MV-4-11 (cell line): ENCODE measurements around the gene ATP5F1B.
"Not testable (repeated sequence)": the region's sequence is repeated elsewhere in the genome, so short reads cannot be mapped to it uniquely, and the experiment has no call there.

Experiments
- DNase-seq: peaks from one replicate; lab custom pipeline; 2025; lab: John Stamatoyannopoulos, UW

ATP5F1B gene

GRCh38 chr12:56645717-56646446 lies at the start of gene ATP5F1B:
Gene ATP5F1B (minus strand): TSS chr12:56645984. CDS start chr12:56645963, 21 bp downstream.
- DNase-seq, result peak; percentile 100

DNA sequence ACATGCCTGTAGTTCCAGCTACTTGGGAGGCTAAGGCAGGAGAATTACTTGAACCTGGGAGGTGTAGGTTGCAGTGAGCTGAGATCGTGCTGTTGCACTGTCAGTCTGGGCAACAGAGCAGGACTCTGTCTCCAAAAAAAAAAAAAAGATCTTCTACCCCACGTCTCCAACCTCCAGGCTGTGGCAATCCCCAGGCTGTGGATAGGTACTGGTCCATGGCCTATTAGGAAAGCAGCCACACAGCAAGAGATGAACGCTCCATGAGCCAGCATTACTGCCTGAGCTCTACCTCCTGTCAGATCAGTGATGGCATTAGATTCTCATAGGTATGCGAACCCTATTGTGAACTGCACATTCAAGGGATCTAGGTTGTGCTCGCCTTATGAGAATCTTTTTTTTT lies 48.4 kb upstream of the ATP5F1B start:
- DNase-seq, result no peak

- DNase-seq, result no peak
Measured at GRCh38 chr12:56688846-56689109, 43.0 kb upstream of the ATP5F1B start.

- DNase-seq, result peak; percentile 97
Measured at GRCh38 chr12:56688129-56688845, 42.5 kb upstream of the ATP5F1B start, which contains the start of gene PTGES3. Gene PTGES3 (minus strand): TSS chr12:56688284. CDS start chr12:56687999, 285 bp downstream.

- peak; percentile 46 for DNase-seq
Measured at GRCh38 chr12:56687223-56688128, 41.7 kb upstream of the ATP5F1B start.

DNA sequence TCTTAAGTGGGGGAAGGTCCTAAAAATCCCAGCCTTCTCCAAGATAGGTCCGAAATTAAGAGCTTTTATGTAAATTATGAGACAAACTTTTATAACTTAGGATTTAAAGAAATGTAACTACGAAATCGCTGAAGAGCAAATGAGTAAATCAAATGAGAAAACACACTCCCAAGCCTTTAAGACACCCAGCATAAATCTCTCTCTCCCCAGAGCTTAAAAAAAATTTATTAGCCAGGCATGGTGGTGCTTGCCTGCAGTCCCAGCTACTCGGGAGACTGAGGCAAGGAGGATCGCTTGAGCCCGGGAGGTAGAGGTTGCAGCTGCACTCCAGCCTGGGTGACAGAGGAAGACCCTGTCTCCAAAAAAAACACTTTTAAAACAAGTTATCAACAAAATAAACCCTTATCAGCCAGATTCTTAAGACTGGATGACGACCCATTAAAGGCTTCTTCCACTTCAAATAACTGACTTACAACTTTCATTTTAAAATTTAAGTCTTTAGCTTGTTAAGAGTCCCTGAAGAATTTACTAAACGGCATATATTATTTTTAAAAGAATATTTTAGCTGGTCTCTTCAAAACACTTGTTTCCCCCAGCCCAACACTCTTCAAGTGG lies 39.1 kb upstream of the ATP5F1B start:
- no peak for DNase-seq

- DNase-seq, result no peak
Measured at GRCh38 chr12:56682323-56682722, 36.5 kb upstream of the ATP5F1B start.

DNA sequence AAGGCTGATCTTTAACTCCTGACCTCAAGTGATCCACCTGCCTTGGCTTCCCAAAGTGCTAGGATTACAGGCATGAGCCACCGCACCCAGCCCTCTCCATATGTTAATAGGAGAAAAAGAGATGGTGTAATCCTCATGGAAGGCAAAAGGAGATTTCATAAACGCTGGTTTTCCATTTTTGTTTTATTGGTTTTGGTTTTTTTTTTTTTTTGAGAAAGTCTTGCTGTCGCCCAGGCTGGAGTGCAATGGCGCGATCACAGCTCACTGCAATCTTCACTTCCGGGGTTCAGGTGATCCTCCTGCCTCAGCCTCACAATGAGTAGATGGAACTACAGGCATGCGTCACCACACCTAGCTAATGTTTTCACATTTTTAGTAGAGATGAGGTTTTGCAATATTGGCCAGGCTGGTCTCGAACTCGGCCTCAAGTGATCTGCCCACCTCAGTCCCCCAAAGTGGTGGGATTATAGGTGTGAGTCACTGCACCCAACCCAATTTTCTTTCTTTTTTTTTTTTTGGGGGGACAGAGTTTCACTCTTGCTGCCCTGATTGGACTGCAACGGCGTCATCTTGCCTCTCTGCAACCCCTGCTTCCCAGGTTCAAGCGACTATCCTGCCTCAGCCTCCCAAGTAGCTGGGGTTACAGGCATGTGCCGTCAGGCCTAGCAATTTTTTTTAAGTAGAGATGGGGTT lies 34.2 kb upstream of the ATP5F1B start:
- no peak for DNase-seq

GRCh38 chr12:56678852-56679251 lies 33.1 kb upstream of the ATP5F1B start:
- DNase-seq, result no peak

DNA sequence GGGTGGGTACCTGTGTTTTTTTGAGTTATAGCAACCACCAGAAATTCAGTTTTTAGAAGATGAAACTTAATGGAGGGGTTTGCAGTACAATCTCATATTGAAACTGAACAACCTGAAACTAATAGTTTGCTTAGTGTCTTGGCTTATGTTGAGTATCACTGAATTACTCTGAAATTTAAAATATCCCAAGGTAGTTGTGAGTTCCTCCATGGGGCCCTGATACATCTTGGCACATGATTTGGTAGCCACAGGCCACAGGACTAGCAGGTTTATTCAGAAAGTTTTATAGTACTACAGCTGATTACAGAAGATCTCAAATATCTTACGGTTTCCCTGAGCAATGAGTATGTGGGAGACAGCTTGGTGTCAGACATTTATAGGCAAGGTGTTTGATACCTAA lies 31.9 kb upstream of the ATP5F1B start:
- no peak for DNase-seq

- DNase-seq, result no peak
Measured at GRCh38 chr12:56676851-56677580, 31.2 kb upstream of the ATP5F1B start.

DNA sequence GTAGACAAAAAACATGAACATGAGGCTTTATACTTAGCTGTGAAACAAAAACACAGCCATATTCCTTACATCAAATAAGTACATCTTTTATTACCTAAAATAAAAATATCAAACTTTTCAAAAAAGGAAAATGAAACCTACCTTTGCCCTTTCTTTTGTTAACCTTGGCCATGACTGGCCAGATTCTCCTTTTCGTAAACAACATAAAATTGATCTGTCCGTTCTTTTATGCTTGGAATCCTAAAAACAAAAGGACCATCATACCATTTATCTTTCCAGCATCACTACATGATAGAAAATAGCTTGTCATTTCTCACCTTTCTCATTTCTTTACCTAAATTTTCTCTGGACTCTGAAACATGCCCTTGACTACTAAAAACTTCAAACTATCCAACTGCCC lies 25.8 kb upstream of the ATP5F1B start:
- DNase-seq, result no peak

- DNase-seq, result no peak
Measured at GRCh38 chr12:56670836-56671235, 25.1 kb upstream of the ATP5F1B start.

GRCh38 chr12:56668197-56668457 lies 22.3 kb upstream of the ATP5F1B start:
- DNase-seq, result no peak

GRCh38 chr12:56661979-56662638 lies 16.3 kb upstream of the ATP5F1B start:
- DNase-seq, result no peak

DNA sequence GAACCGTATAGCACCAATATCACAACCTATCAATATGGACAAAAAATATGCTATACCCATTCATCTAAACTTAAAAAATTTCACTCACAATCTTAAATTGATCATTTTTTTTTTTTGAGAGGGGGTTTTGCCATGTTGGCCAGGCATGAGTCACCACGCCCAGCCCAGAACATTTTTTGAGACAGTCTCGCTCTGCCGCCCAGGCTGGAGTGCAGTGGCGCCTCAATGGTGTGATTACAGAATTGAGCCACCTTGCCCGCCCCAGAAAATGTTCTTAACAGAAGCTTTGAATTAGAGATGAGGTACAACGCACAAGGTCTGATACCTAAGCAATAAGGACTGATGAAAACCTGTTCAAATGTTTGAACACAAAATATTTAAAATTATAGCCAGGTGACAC lies 15.8 kb upstream of the ATP5F1B start:
- no peak for DNase-seq

- peak; percentile 75 for DNase-seq
Measured at GRCh38 chr12:56658921-56659320, 13.1 kb upstream of the ATP5F1B start.

DNA sequence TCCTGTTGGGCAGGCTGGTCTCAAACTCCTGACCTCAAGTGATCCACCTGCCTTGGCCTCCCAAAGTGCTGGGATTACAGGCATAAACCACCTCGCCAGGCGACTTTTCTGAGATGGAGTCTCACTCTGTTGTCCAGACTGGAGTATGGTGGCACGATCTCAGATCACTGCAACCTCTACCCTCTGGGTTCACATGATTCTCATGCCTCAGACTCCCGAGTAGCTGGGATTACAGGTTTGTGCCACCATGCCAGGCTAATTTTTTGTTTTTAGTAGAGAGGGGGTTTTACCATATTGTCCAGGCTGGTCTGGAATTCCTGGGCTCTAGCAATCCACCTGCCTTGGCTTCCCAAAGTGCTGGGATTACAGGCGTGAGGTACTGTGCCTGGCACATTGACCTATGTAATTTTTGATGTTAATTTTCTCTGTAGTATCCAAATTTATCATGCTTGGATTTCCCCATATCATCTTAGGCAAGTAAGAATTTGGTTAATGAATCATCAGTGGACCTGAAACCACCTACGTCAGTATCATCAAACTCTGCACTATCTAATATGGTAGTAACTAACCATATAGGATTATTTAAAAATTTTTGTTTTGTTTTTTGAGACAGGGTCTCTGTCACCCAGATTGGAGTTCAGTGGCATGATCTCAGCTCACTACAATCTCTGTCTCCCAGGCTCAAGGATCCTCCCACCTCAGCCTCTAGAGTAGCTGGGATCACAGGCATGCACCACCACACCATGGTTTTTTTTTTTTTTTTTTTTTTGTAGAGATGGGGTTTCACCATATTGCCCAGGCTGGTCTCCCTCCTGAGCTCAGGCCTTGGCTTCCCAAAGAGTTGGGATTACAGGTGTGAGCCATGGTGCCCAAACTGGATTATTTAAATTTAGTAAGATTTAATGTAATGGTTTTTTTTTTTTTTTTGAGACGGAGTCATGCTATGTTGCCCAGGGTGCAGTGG lies 11.9 kb upstream of the ATP5F1B start:
- no peak for DNase-seq

DNA sequence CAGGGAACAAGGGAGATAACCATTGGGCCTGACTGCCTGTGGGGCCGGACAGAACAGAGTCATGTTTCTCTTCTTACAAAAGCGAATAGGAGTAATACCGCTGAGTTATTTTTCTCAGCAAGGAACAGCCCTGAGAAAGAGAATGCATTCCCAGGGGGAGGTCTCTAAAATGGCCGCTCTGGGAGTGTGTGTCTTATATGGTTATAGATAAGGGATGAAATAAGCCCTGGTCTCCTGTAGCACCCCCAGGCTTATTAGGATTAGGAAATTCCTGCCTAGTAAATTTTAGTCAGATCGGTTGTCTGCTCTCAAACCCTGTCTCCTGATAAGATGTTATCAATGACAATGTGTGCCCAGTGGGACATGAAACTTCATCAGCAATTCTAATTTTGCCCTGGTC lies 8.0 kb upstream of the ATP5F1B start:
- DNase-seq, result not testable (repeated sequence)
